ENCODE data around the gene TBCD.

The TBCD gene

GRCh38 chr17:82871776-82872561, 120.1 kb downstream of the TBCD start:
- WGBS (ENCODE audit: insufficient coverage, insufficient read length): no CpG with 5 or more reads among the region's 41 CpGs
- H3K4me1 ChIP-seq (ENCODE audit: control insufficient read depth, insufficient read depth, low read length): 0 out of 2 replicates have a peak, but pooled peaks cover 3% of the 10 kb centered on the region
- no peak overlapping the region for H3K27ac ChIP-seq (ENCODE audit: low read length)
- H3K36me3 ChIP-seq (ENCODE audit: control insufficient read depth, insufficient read depth, low read length): peaks cover 15% of the 10 kb centered on the region
- no peak for DNase-seq (ENCODE audit: low read depth, low spot score)
- H3K27me3 ChIP-seq (ENCODE audit: control insufficient read depth, insufficient read depth, low read length): no peaks in the 10 kb centered on the region
- H3K4me3 ChIP-seq (ENCODE audit: low read length): no peak overlapping the region
- H3K9me3 ChIP-seq (ENCODE audit: control insufficient read depth, insufficient read depth, low read length): no peaks in the 10 kb centered on the region

- WGBS (ENCODE audit: insufficient coverage, insufficient read length): no CpG with 5 or more reads among the region's 33 CpGs
- Histone ChIP-seq H3K27ac (ENCODE audit: low read length) (no peak overlapping the region), H3K4me1 (ENCODE audit: control insufficient read depth, insufficient read depth, low read length) (0 out of 2 replicates have a peak, but pooled peaks cover 3% of the 10 kb centered on the region), H3K27me3 (ENCODE audit: control insufficient read depth, insufficient read depth, low read length) (no peaks in the 10 kb centered on the region), H3K9me3 (ENCODE audit: control insufficient read depth, insufficient read depth, low read length) (no peaks in the 10 kb centered on the region), H3K4me3 (ENCODE audit: low read length) (no peak overlapping the region), H3K36me3 (ENCODE audit: control insufficient read depth, insufficient read depth, low read length) (peaks cover 15% of the 10 kb centered on the region)
- no peak for DNase-seq (ENCODE audit: low read depth, low spot score)
Observed at GRCh38 chr17:82872591-82873520, 121.0 kb downstream of the TBCD start.

GRCh38 chr17:82873521-82873920, 121.7 kb downstream of the TBCD start:
- no CpG with 5 or more reads among the region's 19 CpGs for WGBS (ENCODE audit: insufficient coverage, insufficient read length)
- Histone ChIP-seq H3K27ac (ENCODE audit: low read length) (no peak overlapping the region), H3K4me3 (ENCODE audit: low read length) (no peak overlapping the region), H3K36me3 (ENCODE audit: control insufficient read depth, insufficient read depth, low read length) (peaks cover 15% of the 10 kb centered on the region), H3K27me3 (ENCODE audit: control insufficient read depth, insufficient read depth, low read length) (no peaks in the 10 kb centered on the region), H3K9me3 (ENCODE audit: control insufficient read depth, insufficient read depth, low read length) (no peaks in the 10 kb centered on the region), H3K4me1 (ENCODE audit: control insufficient read depth, insufficient read depth, low read length) (0 out of 2 replicates have a peak, but pooled peaks cover 3% of the 10 kb centered on the region)
- DNase-seq (ENCODE audit: low read depth, low spot score): no peak

GRCh38 chr17:82874011-82874835, 122.4 kb downstream of the TBCD start:
- no CpG with 5 or more reads among the region's 34 CpGs for whole genome bisulfite sequencing (ENCODE audit: insufficient coverage, insufficient read length)
- DNase-seq (ENCODE audit: low read depth, low spot score): no peak
- Histone ChIP-seq H3K4me1 (ENCODE audit: control insufficient read depth, insufficient read depth, low read length) (0 out of 2 replicates have a peak, but pooled peaks cover 3% of the 10 kb centered on the region), H3K4me3 (ENCODE audit: low read length) (no peak overlapping the region), H3K9me3 (ENCODE audit: control insufficient read depth, insufficient read depth, low read length) (no peaks in the 10 kb centered on the region), H3K27me3 (ENCODE audit: control insufficient read depth, insufficient read depth, low read length) (no peaks in the 10 kb centered on the region), H3K36me3 (ENCODE audit: control insufficient read depth, insufficient read depth, low read length) (peaks cover 15% of the 10 kb centered on the region), H3K27ac (ENCODE audit: low read length) (no peak overlapping the region)

- H3K4me1 ChIP-seq (ENCODE audit: control insufficient read depth, insufficient read depth, low read length): 0 out of 2 replicates have a peak, but pooled peaks cover 3% of the 10 kb centered on the region
- H3K9me3 ChIP-seq (ENCODE audit: control insufficient read depth, insufficient read depth, low read length): no peaks in the 10 kb centered on the region
- no peak for DNase-seq (ENCODE audit: low read depth, low spot score)
- no peaks in the 10 kb centered on the region for H3K27me3 ChIP-seq (ENCODE audit: control insufficient read depth, insufficient read depth, low read length)
- no peak overlapping the region for H3K27ac ChIP-seq (ENCODE audit: low read length)
- no CpG with 5 or more reads among the region's 19 CpGs for WGBS (ENCODE audit: insufficient coverage, insufficient read length)
- no peak overlapping the region for H3K4me3 ChIP-seq (ENCODE audit: low read length)
- H3K36me3 ChIP-seq (ENCODE audit: control insufficient read depth, insufficient read depth, low read length): peaks cover 10% of the 10 kb centered on the region
Observed at GRCh38 chr17:82875407-82875856, 123.6 kb downstream of the TBCD start.

- no peak for DNase-seq (ENCODE audit: low read depth, low spot score)
- Histone ChIP-seq H3K9me3 (ENCODE audit: control insufficient read depth, insufficient read depth, low read length) (no peaks in the 10 kb centered on the region), H3K27ac (ENCODE audit: low read length) (no peak overlapping the region), H3K36me3 (ENCODE audit: control insufficient read depth, insufficient read depth, low read length) (peaks cover 5% of the 10 kb centered on the region; the same call in 1 of the 2 replicates), H3K4me3 (ENCODE audit: low read length) (no peak overlapping the region), H3K4me1 (ENCODE audit: control insufficient read depth, insufficient read depth, low read length) (peaks cover 3% of the 10 kb centered on the region; the same call in 1 of the 2 replicates), H3K27me3 (ENCODE audit: control insufficient read depth, insufficient read depth, low read length) (no peaks in the 10 kb centered on the region)
- no CpG with 5 or more reads among the region's 18 CpGs for WGBS (ENCODE audit: insufficient coverage, insufficient read length)
Observed at GRCh38 chr17:82876149-82876548, 124.3 kb downstream of the TBCD start.

- H3K4me3 ChIP-seq (ENCODE audit: low read length): no peak overlapping the region
- H3K9me3 ChIP-seq (ENCODE audit: control insufficient read depth, insufficient read depth, low read length): no peaks in the 10 kb centered on the region
- H3K36me3 ChIP-seq (ENCODE audit: control insufficient read depth, insufficient read depth, low read length): peaks cover 5% of the 10 kb centered on the region; the same call in 1 of the 2 replicates
- no peak for DNase-seq (ENCODE audit: low read depth, low spot score)
- no peak overlapping the region for H3K27ac ChIP-seq (ENCODE audit: low read length)
- peaks cover 3% of the 10 kb centered on the region; the same call in 1 of the 2 replicates for H3K4me1 ChIP-seq (ENCODE audit: control insufficient read depth, insufficient read depth, low read length)
- no CpG with 5 or more reads among the region's 14 CpGs for WGBS (ENCODE audit: insufficient coverage, insufficient read length)
- no peaks in the 10 kb centered on the region for H3K27me3 ChIP-seq (ENCODE audit: control insufficient read depth, insufficient read depth, low read length)
Observed at GRCh38 chr17:82876602-82877379, 124.9 kb downstream of the TBCD start.

- Histone ChIP-seq H3K36me3 (ENCODE audit: control insufficient read depth, insufficient read depth, low read length) (no peaks in the 10 kb centered on the region; the same call in 1 of the 2 replicates), H3K4me3 (ENCODE audit: low read length) (no peak overlapping the region), H3K27ac (ENCODE audit: low read length) (no peak overlapping the region), H3K4me1 (ENCODE audit: control insufficient read depth, insufficient read depth, low read length) (peaks cover 3% of the 10 kb centered on the region; the same call in 1 of the 2 replicates), H3K9me3 (ENCODE audit: control insufficient read depth, insufficient read depth, low read length) (no peaks in the 10 kb centered on the region), H3K27me3 (ENCODE audit: control insufficient read depth, insufficient read depth, low read length) (no peaks in the 10 kb centered on the region)
- no CpG with 5 or more reads among the region's 9 CpGs for WGBS (ENCODE audit: insufficient coverage, insufficient read length)
- DNase-seq (ENCODE audit: low read depth, low spot score): no peak
Observed at GRCh38 chr17:82878527-82878926, 126.7 kb downstream of the TBCD start.

- H3K27me3 ChIP-seq (ENCODE audit: control insufficient read depth, insufficient read depth, low read length): no peaks in the 10 kb centered on the region
- no peak for DNase-seq (ENCODE audit: low read depth, low spot score)
- no peak overlapping the region for H3K27ac ChIP-seq (ENCODE audit: low read length)
- H3K36me3 ChIP-seq (ENCODE audit: control insufficient read depth, insufficient read depth, low read length): peaks cover 1% of the 10 kb centered on the region; the same call in 1 of the 2 replicates
- H3K4me3 ChIP-seq (ENCODE audit: low read length): no peak overlapping the region
- no CpG with 5 or more reads among the region's 15 CpGs for WGBS (ENCODE audit: insufficient coverage, insufficient read length)
- peaks cover 3% of the 10 kb centered on the region; the same call in 1 of the 2 replicates for H3K4me1 ChIP-seq (ENCODE audit: control insufficient read depth, insufficient read depth, low read length)
- H3K9me3 ChIP-seq (ENCODE audit: control insufficient read depth, insufficient read depth, low read length): no peaks in the 10 kb centered on the region
Observed at GRCh38 chr17:82879241-82879640, 127.4 kb downstream of the TBCD start.

Measured in iPS DF 6.9 (cell line).